ENCODE measurements around the gene TMPRSS13.

- TF ChIP-seq CTCF (IDR thresholded peaks at IDR 0.05) (no peak), POLR2A (IDR thresholded peaks at IDR 0.05) (no peak)
Observed at GRCh38 chr11:117923275-117923674, 5.9 kb downstream of the TMPRSS13 start.
